Rectal smooth muscle tissue (tissue), 1 donor: ENCODE data around the gene FZD10.

Experiments used
- H3K27ac ChIP-seq: one replicate; pipeline ENCODE4 v1.7.0; 2013; ENCODE audit warnings: low read depth, low read length, inconsistent platforms
- H3K27me3 ChIP-seq: one replicate; pipeline ENCODE4 v1.7.0; 2013; ENCODE audit warnings: low read length; ENCODE audit not compliant: control insufficient read depth, insufficient read depth
- H3K36me3 ChIP-seq: one replicate; pipeline ENCODE4 v1.7.0; 2013; ENCODE audit warnings: low read length; ENCODE audit not compliant: control insufficient read depth, insufficient read depth
- H3K4me1 ChIP-seq: one replicate; pipeline ENCODE4 v1.7.0; 2013; ENCODE audit warnings: low read length; ENCODE audit not compliant: control insufficient read depth, insufficient read depth
- H3K4me3 ChIP-seq: one replicate; pipeline ENCODE4 v1.7.0; 2013; ENCODE audit warnings: low read length
- H3K9ac ChIP-seq: one replicate; pipeline ENCODE4 v1.7.0; 2013; ENCODE audit warnings: low read length

Gene FZD10

GRCh38 chr12:130124106-130124505 is 38.2 kb upstream of the FZD10 start:
- H3K4me1 ChIP-seq: no peaks in the 10 kb centered on the region
- no peak overlapping the region for H3K4me3 ChIP-seq
- H3K27ac ChIP-seq: no peak overlapping the region
- no peaks in the 10 kb centered on the region for H3K27me3 ChIP-seq
- no peak overlapping the region for H3K9ac ChIP-seq
- no peaks in the 10 kb centered on the region for H3K36me3 ChIP-seq

DNA sequence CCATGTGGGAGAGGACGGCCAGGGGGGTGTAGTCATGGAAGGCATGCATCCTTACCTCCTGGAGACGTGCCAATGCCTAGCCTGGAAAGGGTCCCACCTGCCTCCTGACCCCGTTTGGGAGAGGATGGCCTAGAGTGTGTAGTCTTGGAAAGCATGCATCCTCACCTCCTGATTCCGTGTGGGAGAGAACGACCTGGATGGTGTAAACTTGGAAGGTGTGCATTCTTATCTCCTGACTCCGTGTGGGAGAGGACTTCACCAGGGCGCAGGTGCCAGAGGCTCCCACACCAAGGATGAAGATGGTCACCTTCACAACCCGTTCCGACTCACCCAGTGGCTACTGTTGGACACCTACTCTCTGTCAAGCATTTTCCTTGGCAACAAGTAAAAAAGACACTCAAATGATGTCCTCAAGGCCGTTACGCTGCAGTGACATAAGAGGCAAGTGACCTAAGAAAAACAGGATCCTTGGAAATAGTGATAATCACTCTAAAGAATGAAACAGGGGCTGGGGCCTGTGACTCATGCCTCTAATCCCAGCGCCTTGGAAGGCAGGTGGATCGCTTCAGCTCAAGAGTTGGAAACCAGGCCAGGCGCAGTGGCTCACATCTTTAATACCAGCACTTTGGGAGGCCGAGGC is 37.5 kb upstream of the FZD10 start:
- no peaks in the 10 kb centered on the region for H3K27me3 ChIP-seq
- no peak overlapping the region for H3K27ac ChIP-seq

DNA sequence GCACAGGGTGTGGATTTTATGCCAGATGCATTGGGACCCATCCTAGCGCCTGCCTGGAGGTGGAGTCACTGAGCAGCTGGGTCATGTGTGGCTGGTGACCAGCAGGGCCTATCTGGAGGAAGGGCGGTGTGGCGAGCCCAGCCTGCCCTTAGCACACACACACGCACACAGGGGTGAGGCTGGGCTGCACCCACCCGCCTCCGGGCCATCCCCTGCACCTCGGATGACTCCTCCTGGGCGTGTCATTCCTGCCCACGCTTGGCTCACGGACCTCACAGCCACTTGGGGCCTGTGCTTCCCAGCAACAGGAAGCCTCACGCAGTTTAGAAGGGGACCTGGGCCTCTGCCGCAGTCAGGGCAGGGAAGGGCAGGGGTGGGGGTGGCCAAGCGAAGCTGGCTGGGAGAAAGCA is 36.2 kb upstream of the FZD10 start:
- H3K36me3 ChIP-seq: no peaks in the 10 kb centered on the region
- no peak overlapping the region for H3K27ac ChIP-seq

More for the DNA sequence above, 37.5 kb upstream of the FZD10 start:
- Histone ChIP-seq H3K9ac (no peak overlapping the region), H3K4me1 (no peaks in the 10 kb centered on the region), H3K4me3 (no peak overlapping the region), H3K36me3 (no peaks in the 10 kb centered on the region)

DNA sequence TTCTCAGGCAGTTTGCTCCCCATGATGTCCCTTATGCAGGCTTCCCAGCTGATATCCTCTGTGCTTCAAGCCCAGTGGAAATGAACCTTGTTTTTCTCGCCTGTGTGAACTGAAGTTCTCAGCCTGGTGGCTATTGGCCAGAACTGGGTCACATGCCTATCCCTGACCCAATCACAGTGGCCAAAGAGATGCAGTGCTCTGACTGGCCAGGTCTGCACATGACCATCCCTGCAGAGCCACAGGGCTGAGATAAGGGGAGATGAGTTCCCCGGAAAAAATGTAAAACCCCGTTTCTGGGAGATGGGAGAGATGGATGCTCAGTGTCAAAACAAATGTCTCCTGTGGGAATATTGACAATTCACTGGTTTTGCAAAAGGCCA is 34.7 kb upstream of the FZD10 start:
- H3K9ac ChIP-seq: no peak overlapping the region
- no peak overlapping the region for H3K27ac ChIP-seq
- no peaks in the 10 kb centered on the region for H3K4me1 ChIP-seq
- H3K27me3 ChIP-seq: no peaks in the 10 kb centered on the region
- no peaks in the 10 kb centered on the region for H3K36me3 ChIP-seq
- no peak overlapping the region for H3K4me3 ChIP-seq

More for the DNA sequence above, 36.2 kb upstream of the FZD10 start:
- H3K4me1 ChIP-seq: no peaks in the 10 kb centered on the region
- H3K4me3 ChIP-seq: no peak overlapping the region
- H3K27me3 ChIP-seq: no peaks in the 10 kb centered on the region
- H3K9ac ChIP-seq: no peak overlapping the region

- H3K4me3 ChIP-seq: no peak overlapping the region
- H3K27ac ChIP-seq: no peak overlapping the region
- H3K9ac ChIP-seq: no peak overlapping the region
- no peaks in the 10 kb centered on the region for H3K27me3 ChIP-seq
- no peaks in the 10 kb centered on the region for H3K36me3 ChIP-seq
- no peaks in the 10 kb centered on the region for H3K4me1 ChIP-seq
These were observed 34.1 kb upstream of the FZD10 start for GRCh38 chr12:130127912-130128789.

GRCh38 chr12:130128790-130129735 is 33.2 kb upstream of the FZD10 start:
- H3K36me3 ChIP-seq: no peaks in the 10 kb centered on the region
- no peak overlapping the region for H3K4me3 ChIP-seq
- H3K4me1 ChIP-seq: no peaks in the 10 kb centered on the region
- H3K27ac ChIP-seq: no peak overlapping the region
- H3K9ac ChIP-seq: no peak overlapping the region
- peaks cover 2% of the 10 kb centered on the region for H3K27me3 ChIP-seq

- H3K9ac ChIP-seq: no peak overlapping the region
- peaks cover 2% of the 10 kb centered on the region for H3K27me3 ChIP-seq
- no peaks in the 10 kb centered on the region for H3K4me1 ChIP-seq
- no peak overlapping the region for H3K27ac ChIP-seq
- no peaks in the 10 kb centered on the region for H3K36me3 ChIP-seq
- H3K4me3 ChIP-seq: no peak overlapping the region
These were observed 31.9 kb upstream of the FZD10 start for GRCh38 chr12:130130346-130130745.

DNA sequence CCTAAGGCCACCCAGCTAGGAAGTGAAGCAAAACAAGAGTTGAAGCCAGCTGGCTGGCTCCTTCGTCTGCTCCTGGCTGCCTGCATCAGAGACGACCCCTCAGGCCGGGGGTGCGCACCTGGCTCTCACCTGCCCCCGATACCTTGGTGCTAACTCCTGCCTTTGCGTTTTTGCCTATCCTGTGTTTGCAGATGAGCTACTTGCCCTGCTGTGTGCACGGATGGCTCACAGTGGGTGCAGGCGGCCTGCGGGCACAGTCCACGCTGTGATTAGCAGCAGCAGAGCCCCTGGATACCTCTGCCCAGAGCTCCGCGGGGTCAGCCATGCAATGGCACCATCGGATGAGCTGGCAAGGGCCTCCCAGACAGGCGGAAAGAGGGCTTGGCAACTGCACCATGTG is 31.2 kb upstream of the FZD10 start:
- H3K4me3 ChIP-seq: no peak overlapping the region
- H3K36me3 ChIP-seq: no peaks in the 10 kb centered on the region
- no peak overlapping the region for H3K27ac ChIP-seq
- no peaks in the 10 kb centered on the region for H3K4me1 ChIP-seq
- peaks cover 2% of the 10 kb centered on the region for H3K27me3 ChIP-seq
- no peak overlapping the region for H3K9ac ChIP-seq

- Histone ChIP-seq H3K4me1 (no peaks in the 10 kb centered on the region), H3K27me3 (peaks cover 2% of the 10 kb centered on the region), H3K4me3 (no peak overlapping the region), H3K27ac (no peak overlapping the region), H3K36me3 (no peaks in the 10 kb centered on the region), H3K9ac (no peak overlapping the region)
These were observed 30.5 kb upstream of the FZD10 start for GRCh38 chr12:130131801-130132200.

DNA sequence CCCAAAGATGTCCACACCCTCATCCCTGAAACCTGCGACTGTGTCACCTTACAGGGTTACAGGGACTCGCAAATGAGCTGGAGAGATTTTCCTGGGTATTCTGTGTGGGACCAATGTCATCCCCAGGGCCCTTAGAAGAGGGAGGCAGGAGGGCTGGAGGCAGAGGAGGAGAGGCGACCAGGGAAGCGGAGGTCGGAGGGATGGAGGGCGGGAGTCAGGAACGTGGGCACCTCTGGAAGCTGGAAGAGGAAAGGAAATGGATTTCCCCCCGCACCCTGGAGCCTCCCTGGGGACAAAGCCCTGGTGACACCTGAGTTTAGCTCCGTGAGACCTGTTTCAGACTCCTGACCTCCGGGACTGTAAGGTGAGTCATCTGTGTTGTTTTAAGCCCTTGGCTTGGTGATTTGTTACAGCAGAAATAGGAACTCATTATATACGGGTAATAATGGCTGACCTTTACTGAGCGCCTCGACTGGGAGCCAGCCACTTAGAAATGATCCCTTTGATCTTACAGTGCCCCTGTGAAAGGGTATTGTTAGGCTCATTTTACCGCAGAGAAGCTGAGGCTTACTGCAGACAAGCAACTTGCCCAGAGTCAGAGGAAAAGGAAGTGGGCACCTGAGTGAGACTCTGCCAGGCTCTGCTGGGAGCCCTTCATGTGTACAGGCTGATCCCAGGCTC is 29.3 kb upstream of the FZD10 start:
- no peaks in the 10 kb centered on the region for H3K4me1 ChIP-seq
- no peak overlapping the region for H3K9ac ChIP-seq
- H3K4me3 ChIP-seq: no peak overlapping the region
- peaks cover 2% of the 10 kb centered on the region for H3K27me3 ChIP-seq
- no peaks in the 10 kb centered on the region for H3K36me3 ChIP-seq
- no peak overlapping the region for H3K27ac ChIP-seq

DNA sequence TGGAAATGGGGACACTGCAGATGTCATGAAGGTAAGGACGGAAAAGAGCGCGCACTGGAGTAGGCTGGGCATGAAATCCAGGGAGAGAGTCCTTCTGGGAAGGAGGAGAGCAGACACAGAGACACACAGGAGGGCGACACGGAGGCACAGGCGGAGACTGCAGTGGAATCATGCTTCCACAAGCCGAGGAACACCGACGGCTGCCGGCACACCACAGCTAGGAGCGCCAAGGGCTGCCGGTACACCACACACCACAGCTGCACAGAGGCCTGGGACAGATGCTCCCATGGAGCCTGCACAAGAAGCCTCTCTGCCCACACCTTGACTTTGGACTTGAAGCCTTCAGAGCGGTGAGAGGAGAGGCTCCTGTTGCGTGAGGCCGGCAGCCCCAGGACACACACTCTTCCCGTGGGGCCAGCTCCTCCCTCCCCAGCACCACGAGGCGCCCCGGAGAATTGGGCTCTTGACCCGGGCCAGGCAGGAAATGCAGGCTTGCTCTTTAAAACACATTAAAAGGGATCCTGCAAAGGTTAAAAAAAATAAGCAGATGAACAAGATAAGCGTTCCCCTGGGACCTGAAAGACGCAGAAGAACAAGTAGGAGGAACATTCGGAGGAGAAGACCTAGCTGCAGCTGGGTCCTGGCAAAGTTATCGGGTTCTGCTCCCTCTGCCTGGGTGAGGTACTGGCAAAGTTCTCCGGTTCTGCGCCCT is 28.3 kb upstream of the FZD10 start:
- Histone ChIP-seq H3K4me1 (no peaks in the 10 kb centered on the region), H3K4me3 (no peak overlapping the region), H3K27ac (no peak overlapping the region), H3K27me3 (peaks cover 2% of the 10 kb centered on the region), H3K36me3 (no peaks in the 10 kb centered on the region), H3K9ac (no peak overlapping the region)
